H7 (cell line): Measurements from ENCODE around the gene NKX1-1. TPM values are rescaled to one million over a fixed set of nuclear protein-coding genes. Genes with fewer than 3 reads are reported as not detected.
"Not testable (repeated sequence)": the region's sequence is repeated elsewhere in the genome, so short reads cannot be mapped to it uniquely, and the experiment has no call there.

Source experiments
- DNase-seq: peaks from one replicate; pipeline ENCODE4 v3.0.0; 2012
- H3K27me3 ChIP-seq: 2 replicates; pipeline ENCODE4 v1.6.0; 2011; ENCODE audit warnings: mild to moderate bottlenecking, low read length; ENCODE audit not compliant: control insufficient read depth, insufficient read depth
- H3K36me3 ChIP-seq: replicated peaks from 2 replicates; pipeline ENCODE4 v1.5.1; 2011; ENCODE audit warnings: low read length; ENCODE audit not compliant: control insufficient read depth, insufficient read depth
- H3K4me3 ChIP-seq: 2 replicates; pipeline ENCODE4 v1.5.1; 2011; ENCODE audit warnings: low read depth, mild to moderate bottlenecking, control low read depth, low read length, moderate library complexity; ENCODE audit not compliant: insufficient read depth
- total RNA-seq: library from RNA; depleted of rRNA; stranded (reverse); fragments of >200 nt; shearing (Covaris generic); gene quantifications from 2 replicates; pipeline ENCODE4 v1.2.3, GENCODE V29; 2014

The NKX1-1 gene
- total RNA-seq, 1 experiment from 2014 or later, result not detected

DNA sequence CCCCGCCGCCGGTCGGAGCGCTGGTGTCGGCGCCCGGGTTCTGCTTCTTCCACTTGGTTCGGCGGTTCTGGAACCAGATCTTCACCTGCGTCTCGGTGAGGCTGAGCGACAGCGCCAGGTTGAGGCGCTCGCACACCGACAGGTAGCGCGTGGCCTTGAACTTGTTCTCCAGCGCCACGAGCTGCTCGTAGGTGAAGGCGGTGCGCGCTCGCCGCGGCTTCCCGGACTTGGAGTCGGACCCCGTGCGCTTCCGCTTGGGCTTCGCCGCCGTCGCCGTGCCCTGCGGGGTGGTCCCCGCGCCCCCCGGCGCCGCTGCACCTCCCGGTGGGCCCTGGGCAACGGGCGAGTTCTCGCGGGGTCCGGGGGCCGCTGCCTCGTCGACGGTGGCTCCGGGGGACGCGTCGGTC is 3.1 kb downstream of the NKX1-1 start:
- H3K36me3 ChIP-seq, result no peaks in the 10 kb centered on the region
- H3K27me3 ChIP-seq, result peaks cover 64% of the 10 kb centered on the region; the same call in 1 of the 2 replicates
- DNase-seq, result peak; percentile 85
- H3K4me3 ChIP-seq, result peak overlapping the region; percentile 2; the same call in 1 of the 2 replicates

- Histone ChIP-seq H3K36me3 (no peaks in the 10 kb centered on the region), H3K4me3 (no peak overlapping the region), H3K27me3 (peaks cover 60% of the 10 kb centered on the region; the same call in 1 of the 2 replicates)
- DNase-seq, result peak; percentile 82
Measured at GRCh38 chr4:1402516-1403091, 3.6 kb downstream of the NKX1-1 start.

- peak; percentile 72 for DNase-seq
- Histone ChIP-seq H3K36me3 (no peaks in the 10 kb centered on the region), H3K4me3 (no peak overlapping the region), H3K27me3 (peaks cover 55% of the 10 kb centered on the region; the same call in 1 of the 2 replicates)
Measured at GRCh38 chr4:1402021-1402515, 4.2 kb downstream of the NKX1-1 start.

DNA sequence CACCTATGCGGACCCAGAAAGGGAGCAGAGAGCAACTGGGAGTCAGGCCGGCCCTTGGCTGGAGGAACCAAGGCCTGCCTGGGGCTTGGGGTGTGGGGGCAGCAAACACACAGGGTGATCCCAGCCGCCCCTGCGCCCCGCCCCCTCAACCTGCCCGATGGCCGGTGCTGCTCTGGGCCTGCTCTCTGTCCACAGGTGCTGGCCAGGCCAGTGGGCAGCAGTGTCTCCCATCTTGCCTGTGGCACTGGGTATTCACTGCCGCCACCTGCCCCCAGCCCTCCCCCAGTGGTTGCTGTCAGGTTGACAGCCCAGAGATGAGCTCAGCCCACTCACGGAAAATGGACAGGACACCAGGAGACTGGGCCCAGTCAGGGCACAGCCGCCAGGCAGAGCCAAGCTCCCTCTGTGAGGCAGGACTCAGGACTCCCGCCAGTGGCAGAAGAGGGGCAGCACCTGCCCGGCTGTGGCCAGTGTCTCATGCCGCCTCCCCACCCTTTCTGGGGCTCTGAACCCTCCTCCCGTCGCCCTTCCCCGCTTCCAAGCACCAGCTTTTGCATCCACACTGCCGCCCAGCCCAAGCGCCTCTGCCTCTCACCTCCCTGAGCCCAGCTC is 4.7 kb downstream of the NKX1-1 start:
- Histone ChIP-seq H3K27me3 (peaks cover 49% of the 10 kb centered on the region; the same call in 1 of the 2 replicates), H3K36me3 (no peaks in the 10 kb centered on the region), H3K4me3 (no peak overlapping the region)
- peak; percentile 76 for DNase-seq

GRCh38 chr4:1400831-1401408 is 5.3 kb downstream of the NKX1-1 start:
- no peak for DNase-seq
- Histone ChIP-seq H3K36me3 (no peaks in the 10 kb centered on the region), H3K27me3 (peaks cover 44% of the 10 kb centered on the region; the same call in 1 of the 2 replicates), H3K4me3 (no peak overlapping the region; the same call in 1 of the 2 replicates)

- Histone ChIP-seq H3K36me3 (no peaks in the 10 kb centered on the region), H3K27me3 (peaks cover 38% of the 10 kb centered on the region; the same call in 1 of the 2 replicates), H3K4me3 (no peak overlapping the region)
- peak; percentile 48 for DNase-seq
Measured at GRCh38 chr4:1400191-1400805, 5.9 kb downstream of the NKX1-1 start.

DNA sequence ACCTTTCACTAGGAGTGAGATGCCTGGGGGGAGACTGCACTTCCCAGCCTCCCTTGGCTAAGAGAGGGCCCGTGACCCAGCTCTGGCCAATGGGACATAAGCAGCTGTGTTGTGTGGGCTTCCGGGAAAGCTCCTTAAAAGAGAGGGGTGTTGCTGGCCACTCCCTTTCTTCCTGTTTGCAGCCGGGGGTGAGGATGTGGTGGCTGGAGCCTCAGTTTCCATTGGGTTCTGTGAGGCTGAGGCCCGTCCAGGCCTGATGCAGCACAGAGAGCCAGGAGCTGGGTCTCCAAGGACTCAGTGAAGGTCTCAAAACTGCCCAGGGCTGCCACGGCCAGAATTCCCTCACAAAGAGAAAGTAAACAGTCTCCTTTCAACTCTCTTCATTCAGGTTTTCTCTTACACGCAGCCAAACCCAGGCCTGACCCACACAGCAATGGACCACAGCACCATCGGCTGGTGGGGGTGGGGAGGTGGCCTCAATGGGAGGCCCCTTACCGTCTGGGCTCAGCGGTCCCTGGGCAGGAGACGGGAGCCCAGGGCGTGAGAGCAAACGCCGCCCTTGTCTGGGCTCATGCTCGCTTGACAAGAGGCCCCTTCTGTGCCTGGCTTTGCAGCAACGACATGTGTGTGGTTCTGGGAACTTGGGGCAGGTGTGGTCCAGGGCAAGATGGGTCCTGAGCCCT is 6.6 kb downstream of the NKX1-1 start:
- peak; percentile 61 for DNase-seq
- Histone ChIP-seq H3K27me3 (peaks cover 32% of the 10 kb centered on the region; the same call in 1 of the 2 replicates), H3K4me3 (no peak overlapping the region), H3K36me3 (no peaks in the 10 kb centered on the region)

DNA sequence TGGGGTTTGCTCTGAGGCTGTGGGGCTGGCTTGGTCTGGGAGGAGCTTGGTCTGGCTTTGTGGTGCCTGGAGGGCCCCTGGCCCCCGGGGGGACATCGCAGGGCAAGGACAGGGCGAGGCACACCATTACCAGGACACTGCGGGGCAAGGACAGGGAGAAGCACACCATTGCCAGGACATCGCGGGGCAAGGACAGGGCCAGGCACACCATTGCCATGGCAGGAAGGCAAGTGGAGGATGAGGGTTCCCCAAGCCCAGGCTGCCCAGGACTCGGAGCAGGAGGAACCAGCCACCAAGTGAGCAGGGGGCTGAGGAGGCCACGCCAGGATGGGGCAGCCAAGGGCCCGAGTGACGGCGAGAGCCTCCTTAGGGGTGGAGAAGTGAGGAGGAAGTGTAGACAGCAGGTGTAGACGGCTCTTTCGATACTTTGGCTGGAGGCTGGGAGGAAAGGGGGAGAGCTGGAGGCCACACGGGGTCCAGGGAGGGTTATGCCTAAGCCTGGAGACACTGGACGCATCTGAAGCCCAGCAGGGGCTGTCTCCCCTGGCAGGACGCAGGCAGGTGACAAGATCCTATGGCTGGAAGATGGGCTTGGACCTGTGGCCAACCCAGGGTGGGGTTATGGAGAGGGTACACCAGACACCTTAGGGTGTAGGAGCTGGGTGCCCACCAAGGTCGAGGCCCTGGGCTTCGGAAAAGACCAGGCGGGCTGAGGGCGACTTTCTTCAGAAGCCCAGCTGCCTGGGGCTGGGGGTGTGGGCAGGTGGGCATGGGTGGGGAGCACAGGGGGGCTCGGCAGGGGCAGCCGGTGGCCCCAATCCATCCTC is 7.3 kb downstream of the NKX1-1 start:
- H3K36me3 ChIP-seq, result no peaks in the 10 kb centered on the region
- H3K4me3 ChIP-seq, result no peak overlapping the region
- DNase-seq, result peak; percentile 46
- H3K27me3 ChIP-seq, result peaks cover 24% of the 10 kb centered on the region; the same call in 1 of the 2 replicates

- Histone ChIP-seq H3K4me3 (no peak overlapping the region), H3K36me3 (no peaks in the 10 kb centered on the region)
- DNase-seq, result peak; percentile 48
Measured at GRCh38 chr4:1396806-1397455, 9.3 kb downstream of the NKX1-1 start.

GRCh38 chr4:1395941-1396805 is 10.1 kb downstream of the NKX1-1 start:
- Histone ChIP-seq H3K36me3 (no peaks in the 10 kb centered on the region), H3K27me3 (peaks cover 3% of the 10 kb centered on the region; the same call in 1 of the 2 replicates)
- DNase-seq, result peak; percentile 50

More at GRCh38 chr4:1396806-1397455, 9.3 kb downstream of the NKX1-1 start:
- H3K27me3 ChIP-seq, result peaks cover 10% of the 10 kb centered on the region; the same call in 1 of the 2 replicates

GRCh38 chr4:1395389-1395820 is 10.8 kb downstream of the NKX1-1 start:
- not testable (repeated sequence) for H3K27me3 ChIP-seq, H3K36me3 ChIP-seq, DNase-seq, H3K4me3 ChIP-seq

More at GRCh38 chr4:1395941-1396805, 10.1 kb downstream of the NKX1-1 start:
- no peak overlapping the region for H3K4me3 ChIP-seq

GRCh38 chr4:1394554-1395388 is 11.5 kb downstream of the NKX1-1 start:
- not testable (repeated sequence) for H3K4me3 ChIP-seq, H3K36me3 ChIP-seq, H3K27me3 ChIP-seq, DNase-seq
